HG02840 (cell line): ENCODE measurements around the gene SLC13A1.
"Not testable (repeated sequence)": the region's sequence is repeated elsewhere in the genome, so short reads cannot be mapped to it uniquely, and the experiment has no call there.

Source experiments
- ATAC-seq: cut with Tn5 transposase; IDR thresholded peaks from one replicate; pipeline ENCODE4 v1.9.1; 2021; ENCODE audit warnings: mild to moderate bottlenecking, moderate library complexity, moderate number of reproducible peaks; ENCODE audit not compliant: unreplicated experiment, low FRiP score

SLC13A1 gene, protein sequence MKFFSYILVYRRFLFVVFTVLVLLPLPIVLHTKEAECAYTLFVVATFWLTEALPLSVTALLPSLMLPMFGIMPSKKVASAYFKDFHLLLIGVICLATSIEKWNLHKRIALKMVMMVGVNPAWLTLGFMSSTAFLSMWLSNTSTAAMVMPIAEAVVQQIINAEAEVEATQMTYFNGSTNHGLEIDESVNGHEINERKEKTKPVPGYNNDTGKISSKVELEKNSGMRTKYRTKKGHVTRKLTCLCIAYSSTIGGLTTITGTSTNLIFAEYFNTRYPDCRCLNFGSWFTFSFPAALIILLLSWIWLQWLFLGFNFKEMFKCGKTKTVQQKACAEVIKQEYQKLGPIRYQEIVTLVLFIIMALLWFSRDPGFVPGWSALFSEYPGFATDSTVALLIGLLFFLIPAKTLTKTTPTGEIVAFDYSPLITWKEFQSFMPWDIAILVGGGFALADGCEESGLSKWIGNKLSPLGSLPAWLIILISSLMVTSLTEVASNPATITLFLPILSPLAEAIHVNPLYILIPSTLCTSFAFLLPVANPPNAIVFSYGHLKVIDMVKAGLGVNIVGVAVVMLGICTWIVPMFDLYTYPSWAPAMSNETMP

DNA sequence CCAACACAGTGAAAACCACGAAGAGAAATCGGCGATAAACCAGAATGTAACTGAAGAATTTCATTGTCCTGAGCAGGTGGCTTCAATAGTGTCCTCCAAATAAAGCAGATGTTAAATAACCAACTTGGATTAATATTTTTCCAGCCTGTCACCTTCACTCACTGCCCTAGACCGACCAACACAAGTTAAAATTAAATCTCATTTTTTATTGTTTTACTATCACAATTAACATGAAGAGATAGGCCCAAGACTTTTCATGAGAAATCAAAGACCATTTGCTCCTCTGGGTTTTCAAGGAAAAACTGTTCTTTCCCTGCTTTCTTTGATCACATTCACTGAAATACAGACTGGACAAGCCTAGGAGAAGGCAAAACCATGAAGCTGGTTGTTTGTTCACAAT lies at the start of gene SLC13A1:
Gene SLC13A1 (minus strand): TSS at position 87 of the 400 bp plus-strand sequence. CDS start 23 bp downstream, at position 64.
- ATAC-seq: no peak

DNA sequence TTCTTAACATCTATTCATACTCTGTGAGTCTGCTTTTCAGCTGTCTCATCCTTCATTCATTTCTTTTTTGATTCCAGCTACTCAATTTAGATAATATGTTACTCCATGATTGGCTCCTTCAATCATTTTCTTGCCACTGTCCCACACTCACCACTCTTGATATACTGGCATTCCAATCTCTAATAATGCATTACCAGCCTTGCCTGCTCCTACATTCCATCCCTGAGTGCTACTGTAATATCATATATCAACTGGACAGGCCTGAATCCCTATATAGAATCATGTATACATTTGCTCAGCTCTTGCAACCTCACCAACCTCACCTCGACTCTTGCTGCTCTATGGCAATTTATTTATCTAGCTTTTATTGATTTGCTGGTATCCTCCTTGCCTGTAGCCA lies 45.0 kb upstream of the SLC13A1 start:
- ATAC-seq: no peak

DNA sequence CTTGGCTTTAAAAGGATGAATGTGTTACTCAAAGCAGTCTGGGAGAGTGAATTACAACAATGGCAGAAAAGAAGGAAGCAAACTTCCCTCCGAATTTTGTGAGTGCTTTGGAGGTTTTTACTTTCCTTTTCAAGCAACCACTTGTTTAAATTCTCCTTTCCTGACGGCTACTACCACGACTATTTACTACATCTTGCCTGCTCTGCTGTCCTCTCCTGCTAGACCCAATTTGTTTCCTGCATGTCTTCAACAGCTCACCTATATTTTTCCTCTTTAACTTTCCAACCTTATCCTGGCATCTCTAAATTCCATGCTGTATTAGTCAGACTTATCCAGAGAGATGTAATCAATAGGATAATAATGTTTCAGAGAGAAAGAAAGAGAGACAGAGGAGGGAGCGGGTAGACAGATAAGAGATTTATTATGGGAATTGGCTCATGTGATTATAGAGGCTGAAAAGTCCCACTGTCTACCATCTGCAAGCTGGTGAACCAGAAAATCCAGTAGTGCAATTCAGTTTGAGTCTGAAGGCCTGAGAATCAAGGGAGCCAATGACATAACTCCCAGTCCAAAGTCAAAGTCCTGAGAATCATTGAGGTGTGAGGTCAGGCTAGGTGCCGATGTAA lies 42.8 kb upstream of the SLC13A1 start:
- ATAC-seq: no peak

DNA sequence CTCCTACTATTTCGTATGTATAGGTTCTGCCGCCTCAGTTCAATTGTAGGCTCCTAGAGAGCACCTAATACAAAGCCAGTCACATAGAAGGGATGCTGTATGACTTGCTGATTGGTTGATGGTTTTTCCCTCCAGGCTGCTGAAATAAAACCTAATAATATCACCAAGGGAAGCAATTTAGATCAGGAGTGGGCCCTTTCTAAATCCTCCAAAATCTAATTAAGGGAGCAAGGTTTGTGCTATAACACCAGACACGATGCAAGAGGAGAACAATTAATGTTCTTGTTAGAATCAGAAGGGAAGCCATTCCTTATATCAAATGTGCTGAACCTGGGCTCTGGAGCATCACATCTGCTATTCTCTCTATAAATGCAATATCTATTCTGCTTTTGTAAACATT lies 42.0 kb upstream of the SLC13A1 start:
- ATAC-seq: no peak

DNA sequence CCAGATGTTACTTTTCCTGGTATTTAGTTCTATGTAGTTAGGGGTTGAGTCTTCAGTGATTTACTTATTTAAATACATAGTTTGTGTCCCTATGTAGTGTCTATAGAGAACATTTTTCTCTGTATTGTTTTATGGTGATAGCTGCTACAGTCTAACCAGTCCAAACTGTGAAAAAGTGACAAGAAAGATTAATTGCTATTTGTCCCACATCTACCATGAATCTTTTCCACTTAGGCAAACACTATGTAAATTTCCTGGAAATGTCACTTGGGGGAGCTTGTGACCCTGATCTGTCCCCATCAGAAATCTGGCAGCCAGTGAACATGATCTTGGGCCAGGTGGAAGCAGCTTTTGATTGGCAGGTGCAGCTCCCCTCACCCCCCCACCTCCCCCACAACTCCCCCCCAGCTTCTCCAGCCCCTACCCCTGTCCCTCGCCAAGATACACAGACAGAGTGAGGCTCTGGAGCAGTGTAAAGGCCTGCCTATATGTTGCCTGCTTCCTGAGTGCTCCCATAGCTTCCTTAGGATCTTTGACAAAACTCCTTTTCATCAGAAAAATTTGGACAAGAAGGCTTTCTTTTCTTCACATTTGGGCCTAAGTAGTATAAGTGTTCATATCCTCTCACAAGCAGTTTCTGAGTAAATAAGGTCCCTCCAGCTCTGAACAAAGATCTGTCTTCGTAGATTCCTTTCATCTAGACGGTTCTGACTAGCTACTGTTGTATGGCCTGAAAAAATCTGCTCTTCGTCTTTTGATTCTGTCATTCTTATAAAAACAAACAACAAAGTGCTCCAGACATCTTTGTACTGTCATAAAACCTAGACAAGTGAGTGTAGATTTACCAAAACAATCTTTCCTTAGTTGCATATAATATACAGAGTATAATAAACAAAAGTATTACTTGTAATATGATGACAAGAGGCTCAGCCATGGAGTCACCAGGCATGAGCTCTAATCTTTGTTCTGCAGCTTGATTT lies 31.5 kb upstream of the SLC13A1 start:
- ATAC-seq: no peak

DNA sequence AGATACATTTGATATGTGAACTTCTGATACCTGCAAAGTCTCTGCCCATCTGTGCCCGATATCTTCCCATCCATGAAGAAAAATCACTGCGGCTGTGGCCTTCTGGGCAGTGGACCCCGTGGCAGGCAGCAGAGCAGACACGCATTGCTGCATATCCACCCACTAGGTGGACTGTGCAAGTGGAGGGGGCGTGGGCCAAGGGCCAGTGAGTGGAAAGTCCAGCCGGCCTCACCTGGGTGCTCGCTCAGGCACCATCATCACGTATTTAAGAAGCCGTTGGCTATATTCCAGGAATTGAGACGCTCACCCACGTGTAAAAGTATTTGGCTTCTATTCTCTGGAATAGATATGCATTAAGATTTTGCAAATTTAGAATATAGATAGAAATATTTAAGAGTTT lies 30.8 kb upstream of the SLC13A1 start:
- ATAC-seq: no peak

DNA sequence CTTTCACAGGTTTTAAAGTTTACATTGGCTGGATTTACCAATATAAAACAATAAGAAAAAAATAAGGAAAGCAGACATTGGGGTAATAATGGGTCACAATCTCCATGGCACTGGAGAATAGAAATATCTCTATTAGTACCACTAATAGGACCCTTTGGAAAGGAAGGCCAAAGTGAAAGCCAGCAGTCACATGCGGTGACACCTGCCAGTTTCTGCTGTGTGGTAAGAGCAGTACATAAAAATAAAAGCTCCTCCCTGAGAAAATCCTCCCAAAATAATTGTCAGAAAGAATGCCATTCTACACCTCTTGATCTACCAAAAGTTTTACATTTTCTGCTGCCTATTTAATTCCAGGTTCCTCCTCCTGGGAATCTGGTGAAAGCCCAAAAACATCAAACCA lies 30.4 kb upstream of the SLC13A1 start:
- ATAC-seq: no peak

DNA sequence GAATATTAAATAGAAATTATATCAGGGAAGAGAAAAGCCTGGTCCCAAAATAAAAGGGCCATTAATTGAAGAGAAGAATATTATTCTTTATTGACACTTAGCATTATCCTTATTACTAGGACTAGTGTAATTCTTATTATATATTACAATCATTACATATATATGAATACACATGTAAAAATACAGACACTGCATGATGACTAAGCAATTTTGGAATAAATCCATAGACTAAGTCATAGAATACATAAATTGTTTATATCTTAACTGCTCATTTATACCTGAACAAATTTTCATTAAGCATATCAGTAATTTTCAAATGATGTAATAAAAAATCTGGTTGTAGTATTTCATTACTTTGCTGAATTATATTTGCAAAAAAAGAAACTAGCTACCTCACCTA lies 29.7 kb upstream of the SLC13A1 start:
- no peak for ATAC-seq

DNA sequence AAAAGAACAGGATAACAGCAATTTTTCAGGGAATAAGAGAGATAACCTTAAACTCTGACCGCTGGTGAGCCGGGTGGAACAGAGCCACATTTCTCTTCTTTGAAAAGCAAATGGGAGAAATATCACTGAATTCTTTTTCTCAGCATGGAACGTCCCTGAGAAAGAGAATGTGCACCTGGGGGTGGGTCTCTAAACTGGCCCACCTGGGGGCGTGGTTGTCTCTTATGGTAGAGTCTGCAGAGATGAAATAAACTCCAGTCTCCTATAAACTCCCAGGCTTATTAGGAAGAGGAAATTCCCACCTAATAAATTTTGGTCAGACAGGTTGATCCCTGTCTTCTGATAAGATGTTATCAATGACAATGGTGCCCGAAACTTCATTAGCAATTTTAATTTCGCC lies 27.9 kb upstream of the SLC13A1 start:
- ATAC-seq: not testable (repeated sequence)

DNA sequence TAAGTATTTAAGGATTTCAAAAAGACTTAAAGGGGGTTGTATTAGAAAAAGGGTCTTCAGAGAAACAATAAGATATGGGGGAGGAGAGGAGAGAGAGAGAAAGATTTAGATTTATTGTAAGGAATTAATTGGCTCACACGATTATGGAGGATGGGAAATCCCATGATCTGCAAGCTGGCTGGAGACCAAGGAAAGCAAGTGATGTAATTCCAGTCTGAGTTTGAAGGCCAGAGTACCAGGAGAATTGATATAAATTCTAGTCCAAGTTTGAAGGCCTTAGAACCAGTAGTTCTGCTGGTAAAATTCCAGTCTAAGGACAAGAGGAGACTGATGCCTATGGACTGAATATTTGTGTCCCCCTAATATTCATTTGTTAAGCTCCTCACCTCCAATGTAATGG lies 20.6 kb upstream of the SLC13A1 start:
- no peak for ATAC-seq

DNA sequence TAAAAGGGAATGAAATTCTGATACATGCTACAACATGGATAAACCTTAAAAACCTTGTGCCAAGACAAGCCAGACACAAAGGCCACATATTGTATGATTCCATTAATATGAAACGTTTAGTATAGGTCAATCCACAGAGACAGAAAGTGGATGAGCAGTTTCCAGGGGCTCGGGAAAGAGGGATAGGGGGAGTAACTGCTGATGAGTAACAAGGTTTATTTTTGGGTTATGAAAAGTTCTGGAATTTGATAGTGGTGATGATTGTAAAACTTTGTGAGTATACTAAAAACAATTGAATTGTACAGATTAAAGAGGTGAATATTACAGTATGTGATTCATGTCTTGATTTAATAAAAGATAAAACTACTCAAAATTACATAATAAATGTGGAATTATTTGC lies 19.1 kb upstream of the SLC13A1 start:
- ATAC-seq: no peak

DNA sequence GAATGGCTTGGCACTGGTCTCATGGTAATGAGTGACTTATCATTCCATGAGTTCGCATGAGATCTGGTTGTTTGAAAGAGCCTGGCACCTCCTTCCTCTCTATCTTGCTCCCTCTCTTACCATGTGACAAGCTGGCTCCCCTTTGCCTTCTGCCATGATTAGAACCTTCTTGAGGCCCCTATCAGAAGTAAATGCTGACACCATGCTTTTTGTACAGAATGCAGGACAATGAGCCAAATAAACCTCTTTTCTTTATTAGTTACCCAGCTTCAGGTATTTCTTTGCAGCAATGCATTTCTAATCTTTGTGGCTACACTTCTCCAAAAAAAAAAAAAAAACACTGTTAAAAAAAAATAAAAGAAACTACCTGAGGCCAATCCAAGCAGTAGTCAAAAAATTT lies 17.1 kb upstream of the SLC13A1 start:
- ATAC-seq: no peak

DNA sequence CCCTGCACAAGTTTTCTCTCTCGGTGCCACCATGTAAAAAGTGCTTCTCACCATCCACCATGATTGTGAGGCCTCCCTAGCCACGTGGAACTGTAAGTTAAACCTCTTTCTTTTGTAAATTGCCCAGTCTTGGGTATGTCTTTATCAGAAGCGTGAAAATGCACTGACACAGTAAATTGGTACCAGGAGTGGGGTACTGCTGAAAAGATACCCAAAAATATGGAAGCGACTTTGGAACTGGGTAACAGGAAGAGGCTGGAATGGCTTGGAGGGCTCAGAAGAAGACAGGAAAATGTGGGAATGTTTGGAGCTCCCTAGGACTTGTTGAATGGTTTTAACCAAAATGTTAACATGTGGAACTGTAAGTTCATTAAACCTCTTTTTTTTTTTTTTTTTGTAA lies 15.6 kb upstream of the SLC13A1 start:
- ATAC-seq: no peak

DNA sequence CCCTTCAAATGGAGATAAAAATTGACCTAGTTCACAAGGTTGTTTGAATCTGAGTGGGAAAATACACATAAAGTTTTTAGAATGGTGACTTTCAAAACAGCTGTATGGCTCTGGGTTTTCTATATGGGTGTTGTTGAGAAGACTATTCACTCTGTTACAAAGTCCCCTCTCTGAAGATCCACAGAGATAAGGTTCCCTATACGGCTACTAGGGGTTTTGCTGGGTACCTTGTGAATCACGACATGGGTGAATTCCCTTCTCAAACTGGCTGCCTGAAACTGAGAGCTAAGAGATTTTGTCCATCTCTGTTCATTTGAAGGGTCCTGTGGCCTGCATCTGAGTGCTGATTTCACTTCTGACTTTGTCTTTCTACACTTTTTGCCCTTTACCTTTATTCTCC lies 11.8 kb upstream of the SLC13A1 start:
- ATAC-seq: no peak

DNA sequence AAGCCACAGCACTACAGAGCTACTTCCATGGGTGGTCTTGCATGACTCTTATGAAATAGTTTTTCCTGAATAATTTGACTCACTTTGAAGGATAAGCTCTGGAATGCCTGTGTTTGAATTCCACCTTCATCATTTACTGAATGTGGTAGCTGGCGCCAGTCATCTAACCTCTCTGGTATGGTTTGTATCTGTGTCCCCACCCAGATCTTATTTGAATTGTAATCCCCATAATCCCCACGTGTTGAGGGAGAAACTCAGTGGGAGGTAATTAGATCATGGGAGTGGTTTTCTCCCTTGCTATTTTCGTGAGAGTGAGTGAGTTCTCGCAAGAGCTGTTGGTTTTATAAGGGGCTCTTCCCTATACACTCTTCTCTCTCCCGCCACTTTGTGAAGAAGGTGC lies 11.2 kb upstream of the SLC13A1 start:
- no peak for ATAC-seq

DNA sequence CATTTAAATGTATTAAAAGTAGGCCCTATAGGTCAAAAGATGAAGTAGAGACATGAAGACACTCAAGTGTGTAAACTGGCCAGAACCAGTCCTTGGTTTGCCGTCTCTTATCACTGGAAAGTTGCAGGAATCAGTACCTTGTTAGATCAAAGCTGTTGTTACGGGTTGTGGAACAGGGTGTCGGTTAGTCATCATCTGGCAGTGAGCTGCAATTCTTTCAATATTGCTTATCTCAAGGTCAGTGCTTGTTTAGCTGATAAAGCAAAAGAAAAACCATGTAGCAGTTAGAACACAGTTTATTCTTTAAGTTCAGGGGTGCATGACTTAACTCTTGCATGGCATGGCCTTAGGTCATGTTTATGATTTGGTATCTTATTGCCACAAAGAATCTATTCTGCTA lies 10.0 kb upstream of the SLC13A1 start:
- no peak for ATAC-seq

DNA sequence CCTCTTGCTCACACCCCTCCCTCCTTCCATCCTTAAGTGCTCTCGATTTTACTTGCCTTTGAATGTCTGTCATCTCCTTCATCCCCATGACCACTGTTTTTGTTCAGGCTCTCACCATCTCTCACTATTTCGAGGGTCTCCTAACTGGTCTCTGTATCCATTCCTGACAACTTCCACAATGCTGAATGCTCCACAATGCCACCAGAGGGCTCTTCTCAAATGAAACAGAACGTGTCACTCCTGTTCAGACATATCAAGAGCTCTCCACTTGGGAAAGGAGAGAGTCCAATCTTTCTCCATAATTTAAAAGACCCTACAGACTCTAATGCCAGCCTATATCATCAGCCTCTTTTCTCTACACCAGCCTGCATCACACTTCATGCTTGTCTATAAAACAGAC lies 9.0 kb upstream of the SLC13A1 start:
- no peak for ATAC-seq

DNA sequence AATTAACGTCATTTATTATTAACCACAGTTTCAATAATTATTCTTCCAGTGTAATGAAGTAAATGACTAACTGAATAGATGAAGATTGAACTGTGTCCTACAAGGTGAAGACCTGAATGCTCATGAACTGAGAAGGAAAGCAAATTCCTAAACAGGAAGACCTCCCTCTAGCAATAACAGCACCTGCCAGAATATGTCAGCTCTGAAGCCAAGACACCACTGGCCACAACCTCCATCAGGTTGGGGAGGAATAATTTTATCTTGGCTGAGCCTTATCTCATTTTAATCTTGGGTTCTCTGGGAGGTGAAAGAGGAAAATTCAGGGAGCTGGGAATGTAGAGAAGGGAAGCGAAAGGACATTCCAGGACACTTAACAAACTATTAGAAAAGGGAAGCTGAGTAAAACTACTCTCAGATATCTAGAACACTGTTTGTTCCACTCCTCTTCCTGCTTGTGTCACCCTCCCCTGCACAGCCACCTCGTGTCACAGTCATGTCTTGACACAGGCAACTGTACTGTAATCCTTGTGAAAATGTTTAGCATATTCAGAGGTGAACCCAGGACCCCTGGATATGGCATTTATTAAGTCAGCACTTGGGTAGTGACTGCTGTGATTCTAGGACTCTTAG lies 4.6 kb upstream of the SLC13A1 start:
- ATAC-seq: no peak

DNA sequence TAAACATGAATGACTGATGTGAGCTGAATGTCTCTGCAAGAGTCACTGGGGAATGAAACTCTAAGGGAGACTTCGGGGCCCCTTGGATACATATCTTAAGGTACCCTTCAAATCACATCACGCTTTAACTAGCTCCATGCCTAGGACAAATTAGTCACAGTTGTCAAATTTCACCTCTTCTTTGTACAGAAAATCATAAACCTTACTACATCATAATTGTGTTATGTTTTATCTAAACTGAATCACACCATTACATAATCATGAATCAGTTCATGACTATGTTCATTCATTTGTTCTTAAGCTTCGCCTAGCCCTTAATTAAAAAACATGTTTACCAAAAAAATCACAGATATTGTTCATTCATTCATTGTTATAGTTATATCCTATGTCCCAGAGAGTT lies 2.1 kb upstream of the SLC13A1 start:
- ATAC-seq: no peak
